WTC11 (cell line): ENCODE measurements around the gene CTNND2.

Experiments
- AFF4 ChIP-seq: sonication (generic); formaldehyde crosslinking; IDR thresholded peaks from 2 replicates; pipeline ENCODE4 v1.8.1; 2023; ENCODE audit warnings: mild to moderate bottlenecking, missing genetic modification reagents, borderline replicate concordance
- CBFB ChIP-seq: sonication (generic); formaldehyde crosslinking; IDR thresholded peaks from 2 replicates; pipeline ENCODE4 v1.8.1; 2022; ENCODE audit warnings: mild to moderate bottlenecking, low read depth, missing genetic modification reagents
- CREB1 ChIP-seq: sonication (generic); formaldehyde crosslinking; IDR thresholded peaks from 2 replicates; pipeline ENCODE4 v1.8.0; 2023; ENCODE audit warnings: mild to moderate bottlenecking, missing genetic modification reagents
- CTCF ChIP-seq: fragments of 200-600 bp; IDR thresholded peaks from 2 replicates; pipeline ENCODE4 v1.8.0; 2022; ENCODE audit warnings: antibody characterized with exemption
- ELF4 ChIP-seq: sonication (generic); formaldehyde crosslinking; IDR thresholded peaks from 2 replicates; pipeline ENCODE4 v1.8.1; 2022; ENCODE audit warnings: low read depth, mild to moderate bottlenecking, moderate library complexity, missing genetic modification reagents
- EMX1 ChIP-seq: fragments of 250-450 bp; sonication (Bioruptor Pico); IDR thresholded peaks from 2 replicates; pipeline ENCODE4 v1.8.0; 2021; ENCODE audit warnings: mild to moderate bottlenecking
- JUN ChIP-seq: sonication (generic); formaldehyde crosslinking; IDR thresholded peaks from 2 replicates; pipeline ENCODE4 v1.8.0; 2023; ENCODE audit warnings: mild to moderate bottlenecking, missing genetic modification reagents
- KAT7 ChIP-seq: sonication (generic); formaldehyde crosslinking; IDR thresholded peaks from 2 replicates; pipeline ENCODE4 v1.8.1; 2023; ENCODE audit warnings: missing genetic modification reagents, mild to moderate bottlenecking, borderline replicate concordance
- NFYB ChIP-seq: sonication (generic); formaldehyde crosslinking; conservative IDR thresholded peaks from 2 replicates; pipeline ENCODE4 v1.8.0; 2022; ENCODE audit warnings: low read depth, missing genetic modification reagents
- NR1H2 ChIP-seq: sonication (generic); formaldehyde crosslinking; IDR thresholded peaks from 2 replicates; pipeline ENCODE4 v1.9.0; 2021; ENCODE audit warnings: mild to moderate bottlenecking, moderate library complexity, missing genetic modification reagents
- RELA ChIP-seq: sonication (generic); formaldehyde crosslinking; IDR thresholded peaks from 2 replicates; pipeline ENCODE4 v1.8.1; 2022; ENCODE audit warnings: missing genetic modification reagents, mild to moderate bottlenecking, borderline replicate concordance
- SMAD3 ChIP-seq: sonication (generic); formaldehyde crosslinking; IDR thresholded peaks from 2 replicates; pipeline ENCODE4 v1.8.0; 2022; ENCODE audit warnings: missing genetic modification reagents, mild to moderate bottlenecking, borderline replicate concordance
- ZNF138 ChIP-seq: sonication (generic); formaldehyde crosslinking; conservative IDR thresholded peaks from 2 replicates; pipeline ENCODE4 v1.8.1; 2022; ENCODE audit warnings: mild to moderate bottlenecking, moderate library complexity, missing genetic modification reagents
- TF ChIP-seq, protein P1 (sequence below): sonication (generic); formaldehyde crosslinking; conservative IDR thresholded peaks from 2 replicates; pipeline ENCODE4 v1.8.1; 2022; ENCODE audit warnings: mild to moderate bottlenecking, missing genetic modification reagents

- TF ChIP-seq KAT7 (no peak), CBFB (CRISPR knock-in tag) (no peak), RELA (CRISPR knock-in tag) (no peak), NR1H2 (CRISPR knock-in tag) (no peak), JUN (CRISPR knock-in tag) (no peak), ELF4 (CRISPR knock-in tag) (no peak), EMX1 (CRISPR knock-in tag) (no peak), CTCF (no peak), ZNF138 (CRISPR knock-in tag) (no peak), NFYB (CRISPR knock-in tag) (no peak), SMAD3 (no peak), AFF4 (CRISPR knock-in tag) (no peak), CREB1 (CRISPR knock-in tag) (no peak)
- TF ChIP-seq, protein P1, sequence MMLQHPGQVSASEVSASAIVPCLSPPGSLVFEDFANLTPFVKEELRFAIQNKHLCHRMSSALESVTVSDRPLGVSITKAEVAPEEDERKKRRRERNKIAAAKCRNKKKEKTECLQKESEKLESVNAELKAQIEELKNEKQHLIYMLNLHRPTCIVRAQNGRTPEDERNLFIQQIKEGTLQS (CRISPR knock-in tag) = no peak
Observed at GRCh38 chr5:11852717-11853087, 51.5 kb downstream of the CTNND2 start.
